NCI-H526 treated with DMSO at 0.1 percent for 48 hours (cell line): ENCODE data around the gene CBFA2T3.
"Not testable (repeated sequence)": the region's sequence is repeated elsewhere in the genome, so short reads cannot be mapped to it uniquely, and the experiment has no call there.

Source experiments
- DNase-seq: peaks from one replicate; lab custom pipeline; 2025; lab: John Stamatoyannopoulos, UW

CBFA2T3 gene

GRCh38 chr16:89012622-89012995, 35.6 kb upstream of the CBFA2T3 start:
- no peak for DNase-seq

DNA sequence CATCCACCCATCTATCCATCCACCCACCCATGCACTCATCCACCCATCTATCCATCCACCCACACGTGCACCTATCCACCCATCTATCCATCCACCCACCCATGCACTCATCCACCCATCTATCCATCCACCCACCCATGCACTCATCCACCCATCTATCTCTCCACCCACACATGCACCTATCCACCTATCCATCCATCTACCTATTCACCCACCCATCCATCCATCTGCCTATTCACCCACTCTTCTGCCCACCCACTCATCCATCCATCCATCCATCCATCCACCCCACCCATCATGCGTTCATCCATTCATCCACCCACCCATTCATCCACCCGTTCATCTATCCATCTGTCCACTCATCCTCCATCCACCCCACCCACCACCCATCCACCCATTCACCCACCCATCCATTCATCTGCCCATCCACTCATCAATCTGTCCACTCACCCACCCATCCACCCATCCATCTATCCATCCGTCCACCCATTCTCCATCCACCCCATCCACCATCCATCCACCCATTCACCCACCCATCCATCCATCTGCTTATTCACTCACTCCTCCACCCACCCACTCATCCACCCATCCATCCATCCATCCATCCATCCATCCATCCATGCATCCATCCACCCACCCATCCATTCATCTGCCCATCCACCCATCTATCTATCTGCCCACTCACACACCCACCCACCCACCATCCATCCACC, 35.1 kb upstream of the CBFA2T3 start:
- no peak for DNase-seq

DNA sequence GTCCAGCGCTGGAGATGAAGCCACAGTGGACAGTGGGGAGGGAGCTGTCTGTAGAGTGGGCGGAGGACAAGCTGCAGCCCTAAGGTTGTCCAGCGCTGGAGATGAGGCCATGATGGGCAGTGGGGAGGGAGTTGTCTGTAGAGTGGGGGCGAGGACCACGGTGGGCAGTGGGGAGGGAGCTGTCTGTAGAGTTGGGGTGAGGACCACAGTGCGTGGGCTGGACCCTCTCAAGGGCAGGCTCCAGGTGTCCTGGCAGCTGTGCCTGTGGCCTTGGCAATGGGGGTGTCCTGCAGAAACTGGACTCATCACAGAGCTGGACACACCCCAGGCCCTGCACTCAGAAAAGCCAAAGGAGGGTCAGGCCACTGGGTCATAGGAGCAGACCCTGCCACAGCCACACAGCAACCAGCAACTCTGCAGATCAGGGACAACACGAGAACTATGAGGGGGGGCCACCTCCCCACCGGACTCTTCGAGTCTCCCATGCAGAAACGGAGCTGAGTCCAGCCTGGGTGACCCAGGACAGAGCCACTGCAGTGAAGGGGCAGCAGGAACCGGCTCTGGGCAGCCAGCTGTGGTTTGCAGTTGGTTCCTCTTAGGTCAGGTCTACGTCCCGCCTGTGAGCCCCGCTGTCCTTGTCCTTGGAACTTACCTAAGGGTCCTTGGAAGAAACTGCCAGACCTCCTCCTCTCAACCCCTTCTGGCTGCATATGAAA, 33.4 kb upstream of the CBFA2T3 start:
- no peak for DNase-seq

- no peak for DNase-seq
Measured at GRCh38 chr16:89009343-89010209, 32.6 kb upstream of the CBFA2T3 start.

DNA sequence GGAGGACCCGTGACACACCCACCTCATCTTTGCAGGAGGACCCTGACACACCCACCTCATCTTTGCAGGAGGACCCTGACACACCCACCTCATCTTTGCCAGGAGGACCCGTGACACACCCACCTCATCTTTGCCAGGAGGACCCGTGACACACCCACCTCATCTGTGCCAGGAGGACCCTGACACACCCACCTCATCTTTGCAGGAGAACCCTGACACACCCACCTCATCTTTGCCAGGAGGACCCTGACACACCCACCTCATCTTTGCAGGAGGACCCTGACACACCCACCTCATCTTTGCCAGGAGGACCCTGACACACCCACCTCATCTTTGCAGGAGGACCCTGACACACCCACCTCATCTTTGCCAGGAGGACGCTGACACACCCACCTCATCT, 31.8 kb upstream of the CBFA2T3 start:
- DNase-seq, result not testable (repeated sequence)

- no peak for DNase-seq
Measured at GRCh38 chr16:89007371-89008249, 30.6 kb upstream of the CBFA2T3 start.

DNA sequence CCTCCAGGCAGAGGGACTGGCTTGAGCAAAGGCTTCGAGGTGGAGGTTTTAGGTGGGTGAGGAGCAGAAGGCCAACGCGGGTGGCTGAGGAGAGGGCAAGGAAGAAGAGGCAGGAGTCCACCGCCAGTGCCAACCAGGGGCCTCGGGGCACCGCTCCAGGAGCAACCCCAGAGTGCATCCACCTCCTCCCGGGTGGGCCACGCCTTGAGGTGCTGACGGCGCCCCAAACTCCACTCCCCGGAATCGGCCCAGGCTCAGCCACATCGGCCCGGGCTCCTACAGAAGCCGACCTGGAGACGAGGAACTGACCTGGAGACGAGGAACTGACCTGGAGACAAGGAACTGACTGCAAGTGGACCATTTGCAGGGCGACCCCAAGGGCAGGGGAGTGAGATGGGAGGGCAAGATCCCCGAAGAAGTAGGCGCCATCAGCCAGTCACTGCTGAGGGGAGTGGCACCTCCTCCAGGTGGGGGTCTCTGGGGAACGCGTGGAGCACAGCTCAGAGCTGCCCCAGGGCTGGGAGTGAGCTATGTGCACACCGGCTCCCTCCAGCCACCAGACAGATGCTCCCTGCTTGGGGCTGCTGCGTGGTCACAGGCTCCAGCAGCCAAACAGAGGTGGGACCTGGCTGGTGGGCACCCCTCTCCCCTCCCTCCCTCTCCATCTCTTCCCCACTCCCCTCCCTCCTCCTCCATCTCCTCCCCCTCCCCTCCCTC, 29.2 kb upstream of the CBFA2T3 start:
- no peak for DNase-seq

- DNase-seq, result no peak
Measured at GRCh38 chr16:89005201-89006035, 28.4 kb upstream of the CBFA2T3 start.

- DNase-seq, result peak; percentile 34
Measured at GRCh38 chr16:89004209-89004831, 27.3 kb upstream of the CBFA2T3 start.

DNA sequence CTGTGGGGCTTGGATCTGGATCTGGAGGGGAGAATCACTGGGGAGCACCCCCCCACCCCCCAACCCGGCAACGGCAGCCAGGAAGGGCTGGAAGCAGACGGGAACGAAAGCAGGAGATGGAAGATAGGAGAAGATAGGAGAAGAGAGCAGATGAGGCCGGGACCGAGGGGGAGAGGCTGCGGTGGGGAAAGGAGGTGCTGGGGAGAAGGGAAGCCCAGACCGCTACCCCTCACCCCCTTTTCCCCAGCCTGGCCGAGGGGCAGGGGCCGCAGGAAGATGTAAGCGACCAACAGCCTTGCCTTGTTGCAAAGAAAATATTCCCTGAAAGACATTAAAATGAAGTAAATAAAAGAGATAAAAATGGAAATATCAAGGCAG, 26.8 kb upstream of the CBFA2T3 start:
- no peak for DNase-seq

- no peak for DNase-seq
Measured at GRCh38 chr16:89002851-89003830, 26.1 kb upstream of the CBFA2T3 start.

GRCh38 chr16:89002081-89002480, 25.1 kb upstream of the CBFA2T3 start:
- not testable (repeated sequence) for DNase-seq

- no peak for DNase-seq
Measured at GRCh38 chr16:89001117-89002027, 24.4 kb upstream of the CBFA2T3 start.

GRCh38 chr16:89000207-89000959, 23.4 kb upstream of the CBFA2T3 start:
- DNase-seq, result no peak

DNA sequence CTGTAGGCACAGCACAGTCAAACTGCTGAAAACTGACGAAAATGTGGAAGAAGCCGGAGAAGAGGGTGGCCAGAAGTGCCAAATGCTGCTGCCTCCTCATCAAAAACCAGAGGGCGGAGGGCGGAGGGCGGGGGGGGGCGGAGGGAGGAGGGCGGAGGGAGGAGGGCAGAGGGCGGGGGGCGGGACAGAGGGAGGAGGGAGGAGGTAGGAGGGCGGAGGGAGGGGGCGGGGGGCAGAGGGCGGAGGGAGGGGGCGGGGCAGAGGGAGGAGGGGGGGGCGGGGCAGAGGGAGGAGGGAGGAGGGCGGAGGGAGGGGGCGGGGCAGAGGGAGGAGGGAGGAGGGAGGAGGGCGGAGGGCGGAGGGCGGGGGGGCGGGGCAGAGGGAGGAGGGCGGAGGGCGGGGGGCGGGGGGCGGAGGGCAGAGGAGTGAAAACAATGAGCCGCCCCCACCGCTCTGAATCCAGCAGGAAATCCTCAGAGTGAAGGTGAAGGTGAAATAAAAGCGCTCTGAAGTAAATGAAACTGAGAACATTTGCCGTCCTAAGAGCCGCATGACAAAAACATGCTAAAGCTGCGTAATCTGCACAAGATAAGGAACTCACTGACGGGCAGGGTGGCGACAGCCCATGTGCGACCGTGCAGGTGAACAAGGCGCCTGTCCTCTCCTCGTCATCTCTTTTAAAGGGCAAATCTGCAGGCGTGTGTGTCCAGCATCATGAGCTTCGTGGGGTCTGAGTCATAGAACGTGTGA, 22.6 kb upstream of the CBFA2T3 start:
- DNase-seq, result no peak
